Endothelial cell of umbilical vein (primary cell): Measurements from ENCODE around the gene RALGPS1. TPM values are rescaled to one million over a fixed set of nuclear protein-coding genes. Genes with fewer than 3 reads are reported as not detected.

Experiments used
- BruUV-seq: library from RNA; stranded (reverse); fragments of 400-500 nt; replicated peaks from 2 replicates; lab custom pipeline; 2021; lab: Mats Ljungman, UMichigan
- CTCF ChIA-PET: fragments of 300-600, 350-600 bp; sonication (Branson Sonifier 250); formaldehyde crosslinking; loops from one replicate; lab custom pipeline; 2021; ENCODE audit warnings: antibody characterized with exemption, inconsistent platforms; lab: Charles Lee
- POLR2A ChIA-PET: fragments of 300-600, 350-600 bp; sonication (Branson Sonifier 250); formaldehyde crosslinking; loops from one replicate; lab custom pipeline; 2021; ENCODE audit warnings: antibody characterized with exemption, inconsistent platforms; lab: Charles Lee
- DNase-seq: peaks from one replicate; pipeline ENCODE4 v3.0.0-alpha.2; 2011; ENCODE audit warnings: low read depth, low spot score
- FAIRE-seq: peaks from 2 replicates; lab custom pipeline; 2011; peaks lifted over from hg19 to GRCh38; lab: Jason Lieb, UNC
- H2AFZ ChIP-seq: 2 replicates; pipeline ENCODE4 v1.6.0; 2012; ENCODE audit warnings: low read depth, low read length, control low read depth, inconsistent platforms
- H3K27ac ChIP-seq: 2 replicates; pipeline ENCODE4 v1.5.1; 2011; ENCODE audit warnings: low read depth, mild to moderate bottlenecking, control low read depth, low read length, moderate library complexity; ENCODE audit not compliant: insufficient read depth
- H3K27me3 ChIP-seq, 2 experiments: 2 replicates each; pipeline versions ENCODE4 v1.6.0 to v1.6.1; 2011; ENCODE audit warnings: low read length in 2 of 2, mixed read lengths in 1 of 2; ENCODE audit not compliant: control insufficient read depth in 2 of 2, insufficient read depth in 2 of 2
- H3K36me3 ChIP-seq, 2 experiments: 2 replicates in 1 of 2; 3 replicates in 1 of 2; pipeline ENCODE4 v1.5.1; 2011; ENCODE audit warnings: low read length in 2 of 2, mild to moderate bottlenecking in 1 of 2, moderate library complexity in 1 of 2; ENCODE audit not compliant: control insufficient read depth in 2 of 2, insufficient read depth in 2 of 2; ENCODE audit errors: extremely low read depth in 1 of 2
- H3K4me1 ChIP-seq: 3 replicates; pipeline ENCODE4 v1.5.1; 2011; ENCODE audit warnings: mild to moderate bottlenecking, low read length; ENCODE audit not compliant: control insufficient read depth, insufficient read depth; ENCODE audit errors: extremely low read depth
- H3K4me2 ChIP-seq: 2 replicates; pipeline ENCODE4 v1.6.1; 2011; ENCODE audit warnings: low read length, control low read depth, mixed read lengths; ENCODE audit not compliant: insufficient read depth
- H3K4me3 ChIP-seq, 3 experiments: fragments of 200-600 bp in 1 of 3; sonication (generic), shearing (Covaris generic) in 1 of 3; replicated peaks in 1 of 3; 2 replicates each; pipeline ENCODE4 v1.5.1; 2011 to 2016; ENCODE audit warnings: control low read depth in 3 of 3, low read length in 3 of 3, mild to moderate bottlenecking in 2 of 3, inconsistent platforms in 1 of 3, low read depth in 1 of 3, moderate library complexity in 1 of 3; ENCODE audit not compliant: insufficient read depth in 1 of 3
- H3K79me2 ChIP-seq: 2 replicates; pipeline ENCODE4 v1.6.0; 2012; ENCODE audit warnings: low read length, inconsistent platforms; ENCODE audit not compliant: control insufficient read depth, insufficient read depth
- H3K9ac ChIP-seq: replicated peaks from 2 replicates; pipeline ENCODE3; 2011; ENCODE audit warnings: low read length, control low read depth; ENCODE audit not compliant: insufficient read depth; ENCODE audit errors: extremely low read depth
- H3K9me1 ChIP-seq: replicated peaks from 3 replicates; pipeline ENCODE4 v1.6.0; 2011; ENCODE audit warnings: mild to moderate bottlenecking, low read length; ENCODE audit not compliant: control insufficient read depth, insufficient read depth; ENCODE audit errors: extremely low read depth
- H3K9me3 ChIP-seq: replicated peaks from 2 replicates; pipeline ENCODE4 v1.5.1; 2012; ENCODE audit warnings: low read length, inconsistent platforms; ENCODE audit not compliant: control insufficient read depth, insufficient read depth
- H4K20me1 ChIP-seq: replicated peaks from 2 replicates; pipeline ENCODE3; 2011; ENCODE audit warnings: mild to moderate bottlenecking, low read length; ENCODE audit not compliant: control insufficient read depth, insufficient read depth; ENCODE audit errors: extremely low read depth
- EZH2 ChIP-seq: IDR thresholded peaks from 2 replicates; pipeline ENCODE4 v1.6.1; 2012; ENCODE audit warnings: borderline replicate concordance, low read depth, mild to moderate bottlenecking, moderate library complexity, low read length, inconsistent platforms; ENCODE audit not compliant: severe bottlenecking
- FOS ChIP-seq: IDR thresholded peaks from 2 replicates; pipeline ENCODE4 v1.6.1; 2011; ENCODE audit warnings: mild to moderate bottlenecking, low read length, moderate library complexity, borderline replicate concordance; ENCODE audit not compliant: insufficient read depth
- GATA2 ChIP-seq: IDR thresholded peaks from 2 replicates; pipeline ENCODE4 v1.7.0; 2011; ENCODE audit warnings: low read depth, mild to moderate bottlenecking, moderate library complexity, mixed read lengths, low read length; ENCODE audit not compliant: insufficient read length, insufficient read depth
- JUN ChIP-seq: IDR thresholded peaks from 2 replicates; pipeline ENCODE4 v1.6.1; 2011; ENCODE audit warnings: borderline replicate concordance, low read depth; ENCODE audit not compliant: insufficient read length, insufficient read depth
- MYC ChIP-seq: IDR thresholded peaks from one replicate; pipeline ENCODE4 v1.6.1; 2011; ENCODE audit warnings: mild to moderate bottlenecking, low read depth, low read length
- POLR2A ChIP-seq: IDR thresholded peaks from 2 replicates; pipeline ENCODE4 v1.6.1; 2012; ENCODE audit warnings: low read depth, mild to moderate bottlenecking, control low read depth, low read length
- POLR2AphosphoS5 ChIP-seq: IDR thresholded peaks from 2 replicates; pipeline ENCODE4 v1.6.1; 2012; ENCODE audit warnings: low read depth, mild to moderate bottlenecking, control low read depth, low read length, moderate library complexity; ENCODE audit not compliant: insufficient read depth
- dilution Hi-C: fragments of 300-500 bp; cut with MboI; formaldehyde crosslinking; loops from one replicate; pipeline ENCODE4 v1.15.0; 2019; ENCODE audit warnings: low sequenced_read_pairs; ENCODE audit not compliant: extremely low pct_ligation_motif_present
- intact Hi-C: fragments of 100-400 bp; cut with micrococcal nuclease; formaldehyde crosslinking; loops from one replicate; pipeline ENCODE4 v1.10.0; 2022
- polyA plus RNA-seq, 4 experiments: library from polyadenylated mRNA; depleted of rRNA in 3 of 4; stranded (reverse) in 3 of 4; unstranded in 1 of 4; fragments of >200 nt; gene quantifications; 2 replicates each; pipeline versions ENCODE4 v1.2.1 to v1.2.3, GENCODE V29; 2011 to 2012; ENCODE audit warnings: missing spikeins in 1 of 4
- total RNA-seq: library from RNA; stranded (reverse); gene quantifications from 2 replicates; pipeline ENCODE4 v1.2.3, GENCODE V29; 2021
- TF ChIP-seq, protein P1 (sequence below): IDR thresholded peaks from 2 replicates; pipeline ENCODE4 v1.6.1; 2011; ENCODE audit not compliant: insufficient read depth, insufficient read length
- TF ChIP-seq, protein P2 (sequence below), 2 donors: IDR thresholded peaks; 1 replicate in 1 of 2; 2 replicates in 1 of 2; pipeline ENCODE4 v1.5.1; 2011; ENCODE audit warnings: low read length in 2 of 2, mild to moderate bottlenecking in 2 of 2, moderate library complexity in 2 of 2, control low read depth in 1 of 2, inconsistent platforms in 1 of 2, low read depth in 1 of 2; ENCODE audit not compliant: insufficient read depth in 1 of 2; ENCODE audit errors: extremely low read depth in 1 of 2

RALGPS1 gene
- total and polyA plus RNA-seq, 2 donors (not counting 3 experiments of a cell fraction or from before 2014, with no cell fraction given): 3.8 to 5.5 TPM

DNA sequence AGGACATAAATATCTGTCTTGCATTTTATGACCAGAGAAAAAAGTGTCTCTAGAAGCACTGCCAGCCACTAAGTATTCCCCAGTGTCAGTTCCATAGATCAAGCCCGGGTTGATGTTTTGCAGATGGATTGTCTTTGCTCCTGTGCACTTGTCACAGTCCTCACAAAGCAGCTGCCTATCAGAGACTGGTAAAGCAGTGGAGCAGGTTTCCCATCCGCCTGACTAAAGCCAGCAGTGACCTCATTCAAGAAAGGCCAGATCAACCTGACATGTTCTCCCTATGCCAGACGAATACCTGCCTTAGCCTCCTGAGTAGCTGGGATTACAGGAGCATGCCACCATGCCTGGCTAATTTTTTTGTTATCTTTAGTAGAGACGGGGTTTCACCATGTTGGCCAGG is 323.2 kb downstream of the RALGPS1 start:
- DNase-seq (no peak), FAIRE-seq (no peak)
- no peaks in the 10 kb centered on the region for H3K4me1 ChIP-seq
- BruUV-seq: no TSS peak
- ChIA-PET POLR2A (no interaction called here), CTCF (no interaction called here)
- dilution Hi-C loops (no loop called here), intact Hi-C loops (no loop called here)
- H3K27ac ChIP-seq: no peak overlapping the region
- no peaks in the 10 kb centered on the region for H3K27me3 ChIP-seq
- no peak overlapping the region for H3K4me3 ChIP-seq
- no peaks in the 10 kb centered on the region for H3K79me2 ChIP-seq
- no peak overlapping the region for H2AFZ ChIP-seq
- H4K20me1 ChIP-seq: no peaks in the 10 kb centered on the region
- no peaks in the 10 kb centered on the region for H3K9me1 ChIP-seq
- H3K36me3 ChIP-seq: no peaks in the 10 kb centered on the region
- no peak overlapping the region for H3K4me2 ChIP-seq
- TF ChIP-seq GATA2 (no peak), POLR2AphosphoS5 (no peak), MYC (no peak), JUN (no peak), POLR2A (no peak), FOS (no peak), EZH2 (no peak)
- TF ChIP-seq, protein P1, sequence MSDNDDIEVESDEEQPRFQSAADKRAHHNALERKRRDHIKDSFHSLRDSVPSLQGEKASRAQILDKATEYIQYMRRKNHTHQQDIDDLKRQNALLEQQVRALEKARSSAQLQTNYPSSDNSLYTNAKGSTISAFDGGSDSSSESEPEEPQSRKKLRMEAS: no peak
- TF ChIP-seq, protein P2, sequence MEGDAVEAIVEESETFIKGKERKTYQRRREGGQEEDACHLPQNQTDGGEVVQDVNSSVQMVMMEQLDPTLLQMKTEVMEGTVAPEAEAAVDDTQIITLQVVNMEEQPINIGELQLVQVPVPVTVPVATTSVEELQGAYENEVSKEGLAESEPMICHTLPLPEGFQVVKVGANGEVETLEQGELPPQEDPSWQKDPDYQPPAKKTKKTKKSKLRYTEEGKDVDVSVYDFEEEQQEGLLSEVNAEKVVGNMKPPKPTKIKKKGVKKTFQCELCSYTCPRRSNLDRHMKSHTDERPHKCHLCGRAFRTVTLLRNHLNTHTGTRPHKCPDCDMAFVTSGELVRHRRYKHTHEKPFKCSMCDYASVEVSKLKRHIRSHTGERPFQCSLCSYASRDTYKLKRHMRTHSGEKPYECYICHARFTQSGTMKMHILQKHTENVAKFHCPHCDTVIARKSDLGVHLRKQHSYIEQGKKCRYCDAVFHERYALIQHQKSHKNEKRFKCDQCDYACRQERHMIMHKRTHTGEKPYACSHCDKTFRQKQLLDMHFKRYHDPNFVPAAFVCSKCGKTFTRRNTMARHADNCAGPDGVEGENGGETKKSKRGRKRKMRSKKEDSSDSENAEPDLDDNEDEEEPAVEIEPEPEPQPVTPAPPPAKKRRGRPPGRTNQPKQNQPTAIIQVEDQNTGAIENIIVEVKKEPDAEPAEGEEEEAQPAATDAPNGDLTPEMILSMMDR (IDR thresholded peaks at IDR 0.05; ENCODE audit: extremely low read depth in 1 of 2, insufficient read depth in 1 of 2, low read depth in 1 of 2, low read length in 2 of 2): no peak
- no peaks in the 10 kb centered on the region for H3K9me3 ChIP-seq
- H3K9ac ChIP-seq: no peak overlapping the region
